HCT116 (cell line): Measurements from ENCODE around the gene DENND1A. TPM values are rescaled to one million over a fixed set of nuclear protein-coding genes. Genes with fewer than 3 reads are reported as not detected.

Experiments used
- ATAC-seq: fragments of 200-7000 bp; cut with Tn5 transposase; 2 replicates; pipeline ENCODE4 v1.9.1; 2020; ENCODE audit warnings: mild to moderate bottlenecking, moderate library complexity
- BruUV-seq: library from RNA; stranded (reverse); fragments of 400-500 nt; replicated peaks from 2 replicates; lab custom pipeline; 2021; lab: Mats Ljungman, UMichigan
- CTCF ChIA-PET: fragments of 300-600 bp; sonication (Branson Sonifier 250); formaldehyde crosslinking; loops from one replicate; lab custom pipeline; 2021; ENCODE audit warnings: antibody characterized with exemption; lab: Charles Lee
- POLR2A ChIA-PET: fragments of 300-600, 350-600 bp; sonication (Branson Sonifier 250); formaldehyde crosslinking; loops from one replicate; lab custom pipeline; 2021; ENCODE audit warnings: antibody characterized with exemption; lab: Charles Lee
- RAD21 ChIA-PET, 2 experiments: fragments of 300-600 bp; sonication (Branson Sonifier 250); formaldehyde crosslinking; loops; one replicate each; lab custom pipeline; 2023; ENCODE audit warnings: low total read pairs in 2 of 2; ENCODE audit not compliant: uncharacterized antibody in 2 of 2, unreplicated experiment in 2 of 2, low non-redundant PET in 1 of 2; lab: Charles Lee
- DNase-seq: peaks from one replicate; pipeline ENCODE4 v3.0.0-alpha.2; 2010; ENCODE audit warnings: low read depth, low spot score
- H2AFZ ChIP-seq: fragments of 200-600 bp; shearing (Covaris generic), sonication (generic); 2 replicates; pipeline ENCODE4 v1.6.1; 2017; ENCODE audit warnings: low read depth, mixed run types, mixed read lengths, antibody characterized with exemption, low read length; ENCODE audit not compliant: poor library complexity, severe bottlenecking
- H3K27ac ChIP-seq: 2 replicates; pipeline ENCODE4 v1.5.1; 2012; ENCODE audit warnings: low read depth, low read length
- H3K27me3 ChIP-seq: fragments of 200-600 bp; sonication (generic); 2 replicates; pipeline ENCODE4 v1.6.1; 2016; ENCODE audit warnings: mixed run types, low read length, mixed read lengths; ENCODE audit not compliant: insufficient read depth
- H3K36me3 ChIP-seq, 2 experiments: fragments of 200-500 bp in 1 of 2; fragments of 200-600 bp in 1 of 2; sonication (Bioruptor generic) in 1 of 2; sonication (generic) in 1 of 2; 2 replicates each; pipeline versions ENCODE4 v1.5.1 to v1.6.1; 2014 to 2016; ENCODE audit warnings: low read length in 2 of 2, inconsistent platforms in 1 of 2, mixed read lengths in 1 of 2, mixed run types in 1 of 2; ENCODE audit not compliant: insufficient read depth in 2 of 2, control insufficient read depth in 1 of 2
- H3K4me1 ChIP-seq, 2 experiments: fragments of 200-600 bp in 1 of 2; sonication (generic) in 1 of 2; 2 replicates each; pipeline versions ENCODE4 v1.5.1 to v1.6.1; 2012 to 2017; ENCODE audit warnings: low read length in 2 of 2, inconsistent platforms in 1 of 2, mild to moderate bottlenecking in 1 of 2, mixed read lengths in 1 of 2, mixed run types in 1 of 2, moderate library complexity in 1 of 2; ENCODE audit not compliant: insufficient read depth in 2 of 2, control insufficient read depth in 1 of 2
- H3K4me2 ChIP-seq: fragments of 200-600 bp; sonication (generic); 2 replicates; pipeline ENCODE4 v1.6.1; 2017; ENCODE audit warnings: mixed run types, low read length, mixed read lengths
- H3K4me3 ChIP-seq, 2 experiments: fragments of 200-600 bp in 1 of 2; sonication (generic) in 1 of 2; replicated peaks in 1 of 2; 2 replicates each; pipeline ENCODE4 v1.5.1; 2011 to 2016; ENCODE audit warnings: low read length in 2 of 2, control low read depth in 1 of 2, low read depth in 1 of 2, mild to moderate bottlenecking in 1 of 2, mixed read lengths in 1 of 2, mixed run types in 1 of 2
- H3K79me2 ChIP-seq: fragments of 200-600 bp; sonication (generic); 2 replicates; pipeline ENCODE4 v1.6.1; 2017; ENCODE audit warnings: mild to moderate bottlenecking, mixed run types, low read length, moderate library complexity, mixed read lengths; ENCODE audit not compliant: insufficient read depth
- H3K9ac ChIP-seq: fragments of 200-600 bp; sonication (generic); 2 replicates; pipeline ENCODE4 v1.6.1; 2016; ENCODE audit warnings: low read length, mixed read lengths
- H3K9me2 ChIP-seq: fragments of 200-600 bp; sonication (generic), shearing (Covaris generic); 2 replicates; pipeline ENCODE4 v1.6.1; 2017; ENCODE audit warnings: mixed run types, mild to moderate bottlenecking, moderate library complexity; ENCODE audit not compliant: insufficient read depth
- H3K9me3 ChIP-seq, 2 experiments: fragments of 200-500 bp in 1 of 2; fragments of 200-600 bp in 1 of 2; sonication (Bioruptor generic) in 1 of 2; sonication (generic) in 1 of 2; 2 replicates each; pipeline ENCODE4 v1.6.1; 2014 to 2017; ENCODE audit warnings: low read length in 2 of 2, mixed read lengths in 2 of 2, inconsistent platforms in 1 of 2, low read depth in 1 of 2, mild to moderate bottlenecking in 1 of 2, mixed run types in 1 of 2, moderate library complexity in 1 of 2; ENCODE audit not compliant: control insufficient read depth in 1 of 2, insufficient read depth in 1 of 2
- H4K20me1 ChIP-seq: fragments of 200-600 bp; sonication (generic), shearing (Covaris generic); 2 replicates; pipeline ENCODE4 v1.6.1; 2017; ENCODE audit warnings: mixed run types, mild to moderate bottlenecking, moderate library complexity; ENCODE audit not compliant: insufficient read depth
- ATF3 ChIP-seq: IDR thresholded peaks from 2 replicates; pipeline ENCODE4 v1.6.1; 2012
- CBX3 ChIP-seq: IDR thresholded peaks from 2 replicates; pipeline ENCODE4 v1.6.1; 2012; ENCODE audit warnings: low read depth
- CEBPB ChIP-seq: IDR thresholded peaks from 2 replicates; pipeline ENCODE4 v1.6.1; 2012; ENCODE audit warnings: low read depth
- CTCF ChIP-seq, 3 experiments: fragments of 200-600 bp in 1 of 3; sonication (generic) in 1 of 3; IDR thresholded peaks in 2 of 3; conservative IDR thresholded peaks in 1 of 3; 2 replicates each; pipeline ENCODE4 v1.5.1; 2012 to 2017; ENCODE audit warnings: low read depth in 2 of 3, low read length in 2 of 3, antibody characterized with exemption in 1 of 3, borderline replicate concordance in 1 of 3, control low read depth in 1 of 3, mild to moderate bottlenecking in 1 of 3, mixed read lengths in 1 of 3, mixed run types in 1 of 3, moderate library complexity in 1 of 3; ENCODE audit not compliant: insufficient read depth in 1 of 3
- EGR1 ChIP-seq: IDR thresholded peaks from 2 replicates; pipeline ENCODE4 v1.6.1; 2012; ENCODE audit warnings: low read depth
- ELF1 ChIP-seq: IDR thresholded peaks from 2 replicates; pipeline ENCODE4 v1.6.1; 2012; ENCODE audit warnings: low read depth, borderline replicate concordance
- EZH2 ChIP-seq: fragments of 200-600 bp; sonication (generic); IDR thresholded peaks from 2 replicates; pipeline ENCODE4 v1.6.1; 2017; ENCODE audit warnings: antibody characterized with exemption, mixed run types
- FOSL1 ChIP-seq: IDR thresholded peaks from 2 replicates; pipeline ENCODE4 v1.6.1; 2012; ENCODE audit warnings: low read depth
- JUND ChIP-seq: IDR thresholded peaks from 2 replicates; pipeline ENCODE4 v1.6.1; 2012
- POLR2A ChIP-seq: IDR thresholded peaks from 2 replicates; pipeline ENCODE4 v1.7.0; 2011; ENCODE audit warnings: borderline replicate concordance; ENCODE audit not compliant: insufficient read depth, insufficient read length; ENCODE audit errors: extremely low read depth
- POLR2AphosphoS5 ChIP-seq: IDR thresholded peaks from 2 replicates; pipeline ENCODE4 v1.6.1; 2011; ENCODE audit warnings: mild to moderate bottlenecking, low read depth, low read length, moderate library complexity
- RAD21 ChIP-seq: IDR thresholded peaks from 2 replicates; pipeline ENCODE4 v1.6.1; 2012; ENCODE audit warnings: low read depth, mild to moderate bottlenecking
- SIN3A ChIP-seq: IDR thresholded peaks from 2 replicates; pipeline ENCODE4 v1.6.1; 2012; ENCODE audit warnings: low read depth
- SP1 ChIP-seq: IDR thresholded peaks from 2 replicates; pipeline ENCODE4 v1.6.1; 2012; ENCODE audit warnings: low read depth
- SRF ChIP-seq: IDR thresholded peaks from 2 replicates; pipeline ENCODE4 v1.6.1; 2012; ENCODE audit warnings: low read depth
- TCF7L2 ChIP-seq: IDR thresholded peaks from 2 replicates; pipeline ENCODE4 v1.7.0; 2011; ENCODE audit warnings: borderline replicate concordance, inconsistent platforms; ENCODE audit not compliant: insufficient read depth, insufficient read length; ENCODE audit errors: extremely low read depth
- YY1 ChIP-seq: IDR thresholded peaks from 2 replicates; pipeline ENCODE4 v1.6.1; 2011; ENCODE audit warnings: low read length, low read depth, moderate library complexity, mild to moderate bottlenecking; ENCODE audit not compliant: insufficient replicate concordance; ENCODE audit errors: extremely low read depth
- ZBTB33 ChIP-seq: IDR thresholded peaks from 2 replicates; pipeline ENCODE4 v1.6.1; 2011; ENCODE audit warnings: mild to moderate bottlenecking, low read length, moderate library complexity; ENCODE audit not compliant: insufficient replicate concordance; ENCODE audit errors: extremely low read depth
- ZNF274 ChIP-seq: fragments of 200-500 bp; sonication (Bioruptor generic); IDR thresholded peaks from 2 replicates; pipeline ENCODE4 v1.6.1; 2014; ENCODE audit warnings: mild to moderate bottlenecking, low read depth, low read length, inconsistent platforms
- intact Hi-C: fragments of 100-400 bp; cut with micrococcal nuclease; formaldehyde crosslinking; loops from 2 replicates; pipeline ENCODE4 v1.10.0; 2022
- total RNA-seq: library from RNA; stranded (reverse); gene quantifications from one replicate; pipeline ENCODE4 v1.2.1, GENCODE V29; 2021; ENCODE audit not compliant: unreplicated experiment

Gene DENND1A
- total RNA-seq, 1 experiment from 2014 or later = 33.0 TPM

- Histone ChIP-seq H3K36me3 (no peaks in the 10 kb centered on the region), H3K9me2 (no peaks in the 10 kb centered on the region), H3K4me2 (no peak overlapping the region), H3K79me2 (no peaks in the 10 kb centered on the region), H3K9ac (no peak overlapping the region), H3K27me3 (no peaks in the 10 kb centered on the region), H4K20me1 (no peaks in the 10 kb centered on the region), H3K9me3 (no peaks in the 10 kb centered on the region), H3K4me3 (no peak overlapping the region), H2AFZ (no peak overlapping the region), H3K4me1 (no peaks in the 10 kb centered on the region), H3K27ac (no peak overlapping the region)
- BruUV-seq = no TSS peak
- DNase-seq = no peak
- no peak for ATAC-seq
- POLR2A ChIA-PET = no interaction called here
- TF ChIP-seq ATF3 (no peak), SP1 (no peak), FOSL1 (no peak), ZNF274 (no peak), CTCF (IDR thresholded peaks at IDR 0.05 in 2 of 3, conservative IDR thresholded peaks at IDR 0.05 in 1 of 3; ENCODE audit: borderline replicate concordance in 1 of 3, insufficient read depth in 1 of 3, low read depth in 2 of 3, low read length in 2 of 3) (no peak), EGR1 (no peak), SIN3A (no peak), EZH2 (no peak), ELF1 (no peak), ZBTB33 (no peak), JUND (no peak), SRF (no peak), YY1 (no peak), CEBPB (no peak), POLR2A (no peak), CBX3 (no peak), POLR2AphosphoS5 (no peak), TCF7L2 (no peak), RAD21 (no peak)
- RAD21 ChIA-PET = no interaction called here
- intact Hi-C loops = no loop called here
- CTCF ChIA-PET = no interaction called here
Observed at GRCh38 chr9:123470121-123470782, 459.7 kb downstream of the DENND1A start.
